K562 (cell line): ENCODE measurements around the gene FITM1. TPM values are rescaled to one million over a fixed set of nuclear protein-coding genes. Genes with fewer than 3 reads are reported as not detected.

Experiments used
- ATAC-seq: fragments of 200-7000 bp; cut with Tn5 transposase; 3 replicates; pipeline ENCODE4 v1.9.1; 2020; ENCODE audit warnings: moderate library complexity
- BruUV-seq: library from RNA; stranded (reverse); fragments of 400-500 nt; replicated peaks from 2 replicates; lab custom pipeline; 2021; lab: Mats Ljungman, UMichigan
- CTCF ChIA-PET: fragments of 300-600 bp; formaldehyde crosslinking; extraction: SDS; loops from one replicate; lab custom pipeline; 2021; ENCODE audit warnings: low intra/inter-chr PET ratio; lab: Yijun Ruan, JAX
- POLR2A ChIA-PET: fragments of 300-600, 350-650 bp; sonication (Branson Sonifier 250); formaldehyde crosslinking; extraction: SDS; loops from one replicate; lab custom pipeline; 2021; ENCODE audit warnings: antibody characterized with exemption, inconsistent platforms; lab: Yijun Ruan, JAX
- DNase-seq, 4 experiments: peaks; one replicate each; pipeline versions ENCODE4 v3.0.0 to v3.0.0-alpha.2; 2011 to 2018; ENCODE audit warnings: low spot score in 3 of 4, mixed read lengths in 3 of 4; ENCODE audit errors: extremely low read depth in 1 of 4
- FAIRE-seq: peaks from 2 replicates; lab custom pipeline; 2011; peaks lifted over from hg19 to GRCh38; lab: Jason Lieb, UNC
- H2AFZ ChIP-seq: 2 replicates; pipeline ENCODE4 v1.6.0; 2011; ENCODE audit warnings: low read depth, low read length, control low read depth, inconsistent platforms
- H3K27ac ChIP-seq: fragments of 200-600 bp; 3 replicates; pipeline ENCODE4 v1.8.0; 2011; ENCODE audit warnings: low read depth, mild to moderate bottlenecking, control low read depth, inconsistent platforms, low read length, moderate library complexity, mixed read lengths; ENCODE audit errors: extremely low read depth
- H3K27me3 ChIP-seq, 2 experiments: fragments of 300-600 bp in 1 of 2; 2 replicates in 1 of 2; 3 replicates in 1 of 2; pipeline versions ENCODE4 v1.6.0 to v1.8.0; 2011; ENCODE audit warnings: inconsistent platforms in 2 of 2, low read length in 2 of 2, mild to moderate bottlenecking in 1 of 2, mixed read lengths in 1 of 2, moderate library complexity in 1 of 2; ENCODE audit not compliant: control insufficient read depth in 2 of 2, insufficient read depth in 2 of 2
- H3K36me3 ChIP-seq: fragments of 300-600 bp; 3 replicates; pipeline ENCODE4 v1.8.0; 2011; ENCODE audit warnings: mild to moderate bottlenecking, low read length, inconsistent platforms; ENCODE audit not compliant: control insufficient read depth, insufficient read depth
- H3K4me1 ChIP-seq, 2 experiments: fragments of 200-600 bp in 1 of 2; replicated peaks in 1 of 2; 2 replicates in 1 of 2; 3 replicates in 1 of 2; pipeline versions ENCODE4 v1.5.1 to v1.8.0; 2011; ENCODE audit warnings: inconsistent platforms in 2 of 2, low read length in 2 of 2, mild to moderate bottlenecking in 1 of 2, mixed read lengths in 1 of 2, moderate library complexity in 1 of 2; ENCODE audit not compliant: control insufficient read depth in 2 of 2, insufficient read depth in 2 of 2
- H3K4me2 ChIP-seq: 2 replicates; pipeline ENCODE4 v1.6.1; 2011; ENCODE audit warnings: low read length, control low read depth, inconsistent platforms, mixed read lengths; ENCODE audit not compliant: insufficient read depth
- H3K4me3 ChIP-seq: fragments of 200-600 bp; sonication (generic), shearing (Covaris generic); 2 replicates; pipeline ENCODE4 v1.5.1; 2016; ENCODE audit warnings: control low read depth, inconsistent platforms
- H3K79me2 ChIP-seq: fragments of 200-600 bp; 3 replicates; pipeline ENCODE4 v1.8.0; 2011; ENCODE audit warnings: low read length, inconsistent platforms; ENCODE audit not compliant: control insufficient read depth, insufficient read depth
- H3K9ac ChIP-seq, 2 experiments: 2 replicates each; pipeline versions ENCODE4 v1.6.0 to v1.6.1; 2011; ENCODE audit warnings: low read depth in 2 of 2, low read length in 2 of 2, control low read depth in 1 of 2, inconsistent platforms in 1 of 2, mild to moderate bottlenecking in 1 of 2, mixed read lengths in 1 of 2; ENCODE audit not compliant: insufficient read depth in 1 of 2
- H3K9me1 ChIP-seq: one replicate; pipeline ENCODE4 v1.6.0; 2011; ENCODE audit warnings: inconsistent platforms, mild to moderate bottlenecking, low read length, moderate library complexity; ENCODE audit not compliant: control insufficient read depth, insufficient read depth
- H3K9me3 ChIP-seq: replicated peaks from 2 replicates; pipeline ENCODE4 v1.5.1; 2011; ENCODE audit warnings: low read depth, low read length, inconsistent platforms; ENCODE audit not compliant: control insufficient read depth, insufficient read depth
- H4K20me1 ChIP-seq: replicated peaks from 2 replicates; pipeline ENCODE4 v1.6.1; 2011; ENCODE audit warnings: low read length, inconsistent platforms, mixed read lengths; ENCODE audit not compliant: control insufficient read depth, insufficient read depth
- RERE ChIP-seq: sonication (generic); formaldehyde crosslinking; IDR thresholded peaks from 2 replicates; pipeline ENCODE4 v1.8.0; 2023; ENCODE audit warnings: missing genetic modification reagents, mild to moderate bottlenecking, borderline replicate concordance
- STAT5A ChIP-seq: IDR thresholded peaks from 2 replicates; pipeline ENCODE4 v1.6.1; 2012; ENCODE audit warnings: low read length, inconsistent platforms, borderline replicate concordance
- ZNF586 ChIP-seq: fragments of 450-650 bp; formaldehyde crosslinking; conservative IDR thresholded peaks from 2 replicates; pipeline ENCODE4 v1.4.0; 2020; ENCODE audit warnings: mild to moderate bottlenecking, moderate library complexity
- WGBS: fragments of 100-300 bp; shearing (Covaris generic); methylation state at CpG from one replicate; pipeline ENCODE4 v1.1.6; 2016; ENCODE audit warnings: low coverage, mixed read lengths; ENCODE audit not compliant: insufficient coverage; ENCODE audit errors: missing lambda C conversion rate; 5-methylcytosine and 5-hydroxymethylcytosine counted together
- in situ Hi-C: fragments of 300-500 bp; cut with MboI; formaldehyde crosslinking; loops from 4 replicates; pipeline ENCODE4 v1.15.0; 2018; ENCODE audit warnings: inconsistent platforms, mixed read lengths
- intact Hi-C: fragments of 100-400 bp; cut with micrococcal nuclease; formaldehyde crosslinking; loops from 2 replicates; pipeline ENCODE4 v1.14.2; 2022
- polyA plus RNA-seq, 8 experiments: library from polyadenylated mRNA; depleted of rRNA in 4 of 8; stranded (reverse) in 5 of 8; unstranded in 3 of 8; fragments of >200 nt; fragmentation: Nextera tagmentation in 2 of 8; fragmentation: Illumina TruSeq in 1 of 8; extraction: Ambion mirVana in 2 of 8; extraction: Trizol in 1 of 8; gene quantifications; 2 replicates each; pipeline versions ENCODE4 v1.2.1 to v1.2.3, GENCODE V29; 2011 to 2014; ENCODE audit warnings: inconsistent platforms in 1 of 8, missing spikeins in 1 of 8
- total RNA-seq, 7 experiments: library from RNA; depleted of rRNA in 6 of 7; stranded (reverse); fragments of >200 nt in 6 of 7; fragmentation: Illumina TruSeq in 2 of 7; extraction: Trizol in 2 of 7; gene quantifications; 2 replicates each; pipeline versions ENCODE4 v1.2.1 to v1.2.3, GENCODE V29; 2011 to 2021; ENCODE audit warnings: low replicate concordance in 1 of 7

FITM1 gene
- total and polyA plus RNA-seq, 9 of the 15 experiments (the other 6 are each of a cell fraction or from before 2014, with no cell fraction given), result 0.09 to 0.20 TPM; not detected in 7

DNA sequence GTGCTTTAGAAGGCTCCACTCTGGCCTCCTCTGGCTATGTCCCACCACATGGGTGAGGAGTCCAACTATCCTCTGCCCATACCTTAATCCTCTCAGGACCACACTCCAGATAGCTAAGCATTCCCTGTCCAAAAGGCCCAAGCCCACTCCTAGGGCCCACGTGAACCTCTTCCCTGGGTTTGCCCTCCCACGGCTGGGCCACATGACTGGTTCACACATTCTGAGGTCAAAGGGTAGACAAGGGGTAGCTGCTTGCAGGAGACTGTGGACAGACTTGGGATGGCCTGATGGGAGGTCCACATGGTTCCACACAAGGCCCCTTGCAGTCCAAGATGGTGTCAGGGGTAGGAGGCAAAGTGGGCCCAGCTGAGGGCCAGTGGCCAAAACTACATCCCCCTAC lies 42.4 kb upstream of the FITM1 start:
- Histone ChIP-seq H3K4me3 (no peak overlapping the region), H3K27ac (no peak overlapping the region), H4K20me1 (no peaks in the 10 kb centered on the region), H3K4me1 (peaks cover 0 to 5% of the 10 kb centered on the region in 2 experiments; a peak in 2 of 5 replicates), H3K9ac (no peak overlapping the region), H2AFZ (no peak overlapping the region), H3K36me3 (no peaks in the 10 kb centered on the region), H3K9me3 (no peaks in the 10 kb centered on the region), H3K27me3 (no peaks in the 10 kb centered on the region), H3K79me2 (no peaks in the 10 kb centered on the region), H3K4me2 (no peak overlapping the region), H3K9me1 (no peaks in the 10 kb centered on the region)
- ATAC-seq, result no peak
- 40% methylated on average over 2 of the region's 2 CpGs for WGBS
- CTCF ChIA-PET, result no interaction called here
- POLR2A ChIA-PET, result interaction anchor here (0.9 kb wide), 1 partner anchor 11 kb away, joined by 3 read pairs; no protein-coding TSS in a partner anchor
- no peak for FAIRE-seq
- no TSS peak for BruUV-seq
- no peak for DNase-seq
- in situ Hi-C loops (loop anchor here (5.0 kb wide), 1 partner anchor 76 kb away; no protein-coding TSS in a partner anchor), intact Hi-C loops (no loop called here)
- TF ChIP-seq STAT5A, result no peak
- TF ChIP-seq ZNF586 (CRISPR knock-in tag), result no peak
- TF ChIP-seq RERE (CRISPR knock-in tag), result no peak
